ENCODE data around the gene PDGFC. TPM values are rescaled to one million over a fixed set of nuclear protein-coding genes. Genes with fewer than 3 reads are reported as not detected.

PDGFC gene
- total and polyA plus RNA-seq, 12 donors = 2.1 to 18.2 (median 14.8) TPM

DNA sequence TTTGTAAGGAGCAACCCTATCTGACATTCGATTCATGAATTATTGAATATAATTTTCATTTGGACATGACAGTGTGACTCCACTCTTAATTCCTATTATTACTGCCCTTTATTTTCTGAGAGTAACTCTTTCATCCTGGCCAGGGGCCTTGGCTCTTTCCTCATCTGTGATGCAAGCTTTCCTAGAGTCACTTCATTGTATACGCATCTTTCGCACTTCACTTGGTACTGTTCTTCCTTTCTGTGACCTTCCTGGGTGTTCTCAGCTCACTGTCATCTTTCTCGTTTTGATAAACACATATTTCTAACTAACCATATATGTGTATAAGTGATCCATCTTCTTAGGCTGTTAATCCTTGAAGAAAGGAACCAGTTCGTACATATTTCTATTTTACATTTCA is 160.3 kb downstream of the PDGFC start:
- no peak overlapping the region for H3K27ac ChIP-seq
- H3K4me1 ChIP-seq = no peaks in the 10 kb centered on the region
- ATAC-seq = no peak
- DNase-seq = no peak
- intact Hi-C loops (cut with DNase I) = no loop called here
- no peaks in the 10 kb centered on the region for H3K27me3 ChIP-seq
- H3K9me3 ChIP-seq = no peaks in the 10 kb centered on the region
- H3K36me3 ChIP-seq = no peaks in the 10 kb centered on the region
- no peak overlapping the region for H3K4me3 ChIP-seq
- 92 to 93% methylated on average over 5 of the region's 5 CpGs for WGBS, 2 donors
- TF ChIP-seq, protein P1, sequence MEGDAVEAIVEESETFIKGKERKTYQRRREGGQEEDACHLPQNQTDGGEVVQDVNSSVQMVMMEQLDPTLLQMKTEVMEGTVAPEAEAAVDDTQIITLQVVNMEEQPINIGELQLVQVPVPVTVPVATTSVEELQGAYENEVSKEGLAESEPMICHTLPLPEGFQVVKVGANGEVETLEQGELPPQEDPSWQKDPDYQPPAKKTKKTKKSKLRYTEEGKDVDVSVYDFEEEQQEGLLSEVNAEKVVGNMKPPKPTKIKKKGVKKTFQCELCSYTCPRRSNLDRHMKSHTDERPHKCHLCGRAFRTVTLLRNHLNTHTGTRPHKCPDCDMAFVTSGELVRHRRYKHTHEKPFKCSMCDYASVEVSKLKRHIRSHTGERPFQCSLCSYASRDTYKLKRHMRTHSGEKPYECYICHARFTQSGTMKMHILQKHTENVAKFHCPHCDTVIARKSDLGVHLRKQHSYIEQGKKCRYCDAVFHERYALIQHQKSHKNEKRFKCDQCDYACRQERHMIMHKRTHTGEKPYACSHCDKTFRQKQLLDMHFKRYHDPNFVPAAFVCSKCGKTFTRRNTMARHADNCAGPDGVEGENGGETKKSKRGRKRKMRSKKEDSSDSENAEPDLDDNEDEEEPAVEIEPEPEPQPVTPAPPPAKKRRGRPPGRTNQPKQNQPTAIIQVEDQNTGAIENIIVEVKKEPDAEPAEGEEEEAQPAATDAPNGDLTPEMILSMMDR (IDR thresholded peaks at IDR 0.05) = no peak

DNA sequence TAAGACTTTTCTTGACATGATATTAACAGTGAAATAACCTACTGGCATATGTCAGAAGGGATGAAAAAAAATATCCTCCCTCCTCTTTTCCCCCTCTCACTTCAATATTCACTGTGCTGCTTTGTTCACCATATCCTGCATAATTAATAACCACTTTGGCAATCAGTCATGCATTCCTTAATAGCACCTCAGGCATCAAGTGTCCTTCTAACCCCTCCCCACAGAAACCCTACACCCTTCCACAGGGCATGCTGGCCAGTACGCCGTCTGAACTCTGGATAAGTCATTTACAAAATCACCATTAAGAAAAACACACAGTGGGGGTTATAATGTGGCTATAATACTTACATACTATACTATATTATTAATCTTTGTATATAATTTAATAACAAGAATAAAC is 165.9 kb downstream of the PDGFC start:
- intact Hi-C loops (cut with DNase I) = no loop called here
- H3K4me3 ChIP-seq = no peak overlapping the region
- H3K36me3 ChIP-seq = no peaks in the 10 kb centered on the region
- H3K27ac ChIP-seq = no peak overlapping the region
- WGBS, 2 donors = 75 to 79% methylated on average over 2 of the region's 2 CpGs
- peaks cover 0 to 5% (median 0%) of the 10 kb centered on the region in 9 donors for H3K4me1 ChIP-seq
- no peaks in the 10 kb centered on the region for H3K27me3 ChIP-seq
- H3K9me3 ChIP-seq = no peaks in the 10 kb centered on the region
- no peak for DNase-seq
- TF ChIP-seq, protein P1 (IDR thresholded peaks at IDR 0.05) = no peak
- ATAC-seq = no peak

DNA sequence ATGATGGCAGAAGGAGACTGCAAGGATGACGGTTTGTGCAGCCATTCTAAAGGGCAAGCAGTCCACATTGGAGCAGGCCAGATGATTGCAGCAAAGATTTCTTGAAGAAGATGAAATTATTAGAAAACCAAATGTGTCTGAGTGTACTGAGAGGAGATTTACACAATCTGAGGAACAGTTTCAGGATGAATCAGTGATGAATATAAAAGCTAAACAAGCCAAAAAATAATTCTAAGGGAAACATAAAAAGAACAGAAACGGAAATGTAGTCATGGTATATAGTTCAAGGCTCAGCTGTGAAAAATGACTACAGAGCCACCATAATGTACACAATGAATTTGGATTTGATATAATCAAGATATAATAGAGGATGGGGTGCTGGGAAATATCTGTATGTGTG is 168.5 kb downstream of the PDGFC start:
- WGBS, 2 donors = 72 to 83% methylated on average over 2 of the region's 2 CpGs
- intact Hi-C loops (cut with DNase I) = no loop called here
- H3K27ac ChIP-seq = no peak overlapping the region
- H3K9me3 ChIP-seq = no peaks in the 10 kb centered on the region
- peaks cover 0 to 7% (median 0%) of the 10 kb centered on the region in 9 donors for H3K4me1 ChIP-seq
- no peaks in the 10 kb centered on the region for H3K36me3 ChIP-seq
- TF ChIP-seq, protein P1 (IDR thresholded peaks at IDR 0.05) = no peak
- no peak overlapping the region for H3K4me3 ChIP-seq
- DNase-seq (no peak), ATAC-seq (no peak)
- no peaks in the 10 kb centered on the region for H3K27me3 ChIP-seq

DNA sequence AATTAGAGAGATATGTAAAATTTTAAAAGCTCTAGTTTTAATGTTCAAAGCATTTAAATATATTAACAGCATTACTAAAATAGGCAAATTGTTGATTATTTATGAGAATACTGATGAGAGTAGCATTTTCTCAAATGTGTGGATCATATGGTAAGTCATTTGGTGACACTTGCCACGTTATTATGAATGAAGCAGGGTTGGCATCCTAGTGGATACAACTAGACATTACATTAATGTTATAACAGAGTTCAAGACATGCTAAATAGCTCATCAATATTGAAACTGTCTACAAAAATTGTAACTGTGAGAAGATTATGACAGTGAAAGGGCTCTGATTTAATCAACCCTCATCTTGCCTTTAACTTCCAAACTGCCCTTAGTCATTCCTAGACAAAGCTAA is 171.1 kb downstream of the PDGFC start:
- TF ChIP-seq, protein P1 (IDR thresholded peaks at IDR 0.05) = peak in 1 of 9 donors; percentile 14
- no peaks in the 10 kb centered on the region for H3K36me3 ChIP-seq
- H3K4me3 ChIP-seq = no peak overlapping the region
- peaks cover 0 to 7% (median 0%) of the 10 kb centered on the region in 9 donors for H3K4me1 ChIP-seq
- H3K9me3 ChIP-seq = no peaks in the 10 kb centered on the region
- intact Hi-C loops (cut with DNase I) = no loop called here
- ATAC-seq = no peak
- WGBS, 2 donors = 71 to 80% methylated on average over 1 of the region's 1 CpG
- no peak for DNase-seq
- no peaks in the 10 kb centered on the region for H3K27me3 ChIP-seq
- H3K27ac ChIP-seq = no peak overlapping the region
